Right kidney (tissue), 1 donor: Measurements from ENCODE around the gene ATXN10.

Experiments
- DNase-seq: peaks from one replicate; pipeline ENCODE4 v3.0.0-alpha.2; 2016

The ATXN10 gene

GRCh38 chr22:45891021-45891421 is 219.4 kb downstream of the ATXN10 start:
- no peak for DNase-seq

GRCh38 chr22:45891471-45891995 is 219.9 kb downstream of the ATXN10 start:
- no peak for DNase-seq

DNA sequence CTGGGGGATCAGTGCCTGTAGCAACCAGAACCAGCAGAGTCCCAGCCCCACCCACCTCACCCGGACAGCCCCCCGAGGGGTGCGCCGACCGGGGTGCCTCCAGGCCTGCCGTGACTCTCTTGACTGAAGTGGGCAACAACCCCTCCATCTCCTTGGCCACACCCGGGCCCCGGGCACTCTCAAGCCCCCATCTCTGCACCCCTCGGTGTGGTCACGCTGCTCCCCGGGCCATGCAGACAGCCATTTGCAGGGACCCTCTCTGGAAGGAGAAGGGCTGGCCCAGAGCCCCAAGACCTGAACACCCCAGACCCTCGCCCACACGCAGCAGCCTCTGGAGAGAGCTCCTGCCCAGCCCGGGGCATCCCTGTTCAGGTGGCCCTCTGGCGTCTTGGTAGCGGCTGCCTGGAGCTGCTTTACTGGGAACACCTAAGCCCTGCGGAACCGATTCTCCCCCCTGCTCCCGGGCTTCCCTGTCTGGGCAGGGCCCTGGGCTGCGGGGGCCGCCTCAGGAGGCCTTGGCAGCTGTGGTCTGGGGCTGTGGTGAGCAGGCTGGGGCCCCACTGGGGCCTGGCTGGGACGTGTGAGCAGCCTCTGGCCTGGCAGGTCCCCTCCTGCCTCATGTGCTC is 220.5 kb downstream of the ATXN10 start:
- no peak for DNase-seq

- DNase-seq = no peak
Measured at GRCh38 chr22:45892681-45893461, 221.2 kb downstream of the ATXN10 start.

DNA sequence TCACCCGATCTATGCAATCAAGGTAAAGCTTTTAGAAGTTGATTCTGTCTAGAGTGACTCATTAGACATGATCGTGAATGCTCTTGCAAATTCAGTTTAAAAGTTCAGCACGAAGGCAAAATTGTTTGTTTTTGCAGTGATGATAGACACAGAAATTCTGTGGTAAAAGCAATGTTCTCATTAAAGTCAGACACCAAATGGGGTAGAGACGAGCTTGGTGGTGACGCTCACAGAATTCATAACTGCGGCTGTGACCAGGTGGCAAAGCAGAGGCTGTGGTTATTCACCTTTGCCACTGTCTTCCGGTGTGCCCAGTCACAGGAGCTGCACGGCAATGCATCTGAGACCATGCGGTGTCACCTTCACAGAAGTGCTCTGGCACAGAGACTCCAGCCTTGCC is 221.9 kb downstream of the ATXN10 start:
- DNase-seq = no peak
